Activated CD4-positive, alpha-beta T cell treated with anti-CD3 and anti-CD28 coated beads, Interleukin-2, amount 10 ng/mL, durations not matched to agents 7 days and 5 days (primary cell): ENCODE results near the gene IMMT. TPM values are rescaled to one million over a fixed set of nuclear protein-coding genes. Genes with fewer than 3 reads are reported as not detected.

Experiments used
- CTCF ChIA-PET: fragments of 350-600 bp; sonication (Branson Sonifier 250); formaldehyde crosslinking; loops from one replicate; lab custom pipeline; 2021; ENCODE audit warnings: antibody characterized with exemption; lab: Charles Lee
- POLR2A ChIA-PET: fragments of 350-600 bp; sonication (Branson Sonifier 250); formaldehyde crosslinking; loops from one replicate; lab custom pipeline; 2021; ENCODE audit warnings: antibody characterized with exemption; lab: Charles Lee
- DNase-seq: peaks from one replicate; pipeline ENCODE4 v3.0.0-alpha.2; 2020
- H3K27ac Mint-ChIP-seq: one replicate; pipeline ENCODE4 v1.8.0; 2021; ENCODE audit warnings: mild to moderate bottlenecking, moderate library complexity, mixed read lengths
- H3K27me3 Mint-ChIP-seq: one replicate; pipeline ENCODE4 v1.8.0; 2021; ENCODE audit warnings: mixed read lengths
- H3K36me3 Mint-ChIP-seq: one replicate; pipeline ENCODE4 v1.8.0; 2021; ENCODE audit warnings: low read depth, mixed read lengths
- H3K4me1 Mint-ChIP-seq: one replicate; pipeline ENCODE4 v1.8.0; 2021; ENCODE audit warnings: mixed read lengths
- H3K4me3 Mint-ChIP-seq: one replicate; pipeline ENCODE4 v1.8.0; 2021; ENCODE audit warnings: mild to moderate bottlenecking, moderate library complexity, mixed read lengths
- H3K9me3 Mint-ChIP-seq: one replicate; pipeline ENCODE4 v1.8.0; 2021; ENCODE audit warnings: mixed read lengths
- microRNA-seq: library from miRNA; unstranded; fragments of <30 nt; microRNA quantifications from one replicate; pipeline ENCODE4 v1.2.0, GENCODE V29; 2021; ENCODE audit warnings: borderline microRNAs expressed, borderline replicate concordance
- total RNA-seq, 2 experiments: library from RNA; stranded (reverse); gene quantifications; one replicate each; pipeline ENCODE4 v1.2.3, GENCODE V29; 2021

IMMT gene
- total RNA-seq, 2 experiments from 2014 or later, result 130 to 135 TPM

GRCh38 chr2:86118130-86118529 lies 77.1 kb downstream of the IMMT start:
- no peaks in the 10 kb centered on the region for H3K27me3 Mint-ChIP-seq
- DNase-seq, result no peak
- H3K27ac Mint-ChIP-seq, result no peak overlapping the region
- ChIA-PET POLR2A (no interaction called here), CTCF (interaction anchor here (0.6 to 1.6 kb wide), 2 partner anchors 38 to 68 kb away, joined by 3 read pairs; no protein-coding TSS in a partner anchor)
- peaks cover 3% of the 10 kb centered on the region for H3K4me1 Mint-ChIP-seq
- H3K4me3 Mint-ChIP-seq, result no peak overlapping the region
- peaks cover 60% of the 10 kb centered on the region for H3K36me3 Mint-ChIP-seq
- no peaks in the 10 kb centered on the region for H3K9me3 Mint-ChIP-seq

- Mint-ChIP-seq H3K4me1 (peaks cover 46% of the 10 kb centered on the region), H3K4me3 (peak overlapping the region; percentile 84), H3K27me3 (no peaks in the 10 kb centered on the region), H3K36me3 (peaks cover 46% of the 10 kb centered on the region), H3K9me3 (peaks cover 2% of the 10 kb centered on the region), H3K27ac (peak overlapping the region; percentile 99)
- CTCF ChIA-PET, result interaction anchor here (1.0 to 1.9 kb wide), 4 partner anchors 17 to 279 kb away, joined by 3 to 6 read pairs (median 4); no protein-coding TSS in a partner anchor
- peak; percentile 17 for DNase-seq
- POLR2A ChIA-PET, result no interaction called here
Measured at GRCh38 chr2:86107031-86107430, 88.2 kb downstream of the IMMT start.

- H3K36me3 Mint-ChIP-seq, result peaks cover 51% of the 10 kb centered on the region
- H3K4me3 Mint-ChIP-seq, result peak within 1 kb of the TSS; percentile 84
- H3K27me3 Mint-ChIP-seq, result no peaks in the 10 kb centered on the region
- DNase-seq, result peak; percentile 97
- ChIA-PET POLR2A (interaction anchor here (0.6 to 0.7 kb wide), 2 partner anchors 53 to 65 kb away, joined by 3 to 5 read pairs; no protein-coding TSS in a partner anchor), CTCF (interaction anchor here (0.8 to 1.9 kb wide), 8 partner anchors 8 to 355 kb away, joined by 3 to 6 read pairs (median 4); no protein-coding TSS in a partner anchor)
- H3K9me3 Mint-ChIP-seq, result peaks cover 2% of the 10 kb centered on the region
- H3K4me1 Mint-ChIP-seq, result peaks cover 51% of the 10 kb centered on the region
- peak within 1 kb of the TSS; percentile 99 for H3K27ac Mint-ChIP-seq
Measured at GRCh38 chr2:86105969-86106945, 89.0 kb downstream of the IMMT start, which contains the start of gene PTCD3. Gene PTCD3, plus strand, starts transcription at chr2:86106235. Its CDS starts 13 bp downstream, at chr2:86106248.

GRCh38 chr2:86105252-86105968 lies 89.9 kb downstream of the IMMT start, which contains the start of gene POLR1A:
Gene POLR1A, minus strand, starts transcription at chr2:86105886. Its CDS starts 110 bp downstream, at chr2:86105776.
- H3K4me3 Mint-ChIP-seq, result peak within 1 kb of the TSS; percentile 84
- CTCF ChIA-PET, result interaction anchor here (0.8 to 1.9 kb wide), 8 partner anchors 9 to 354 kb away, joined by 3 to 6 read pairs (median 4); no protein-coding TSS in a partner anchor
- H3K27me3 Mint-ChIP-seq, result no peaks in the 10 kb centered on the region
- peaks cover 47% of the 10 kb centered on the region for H3K36me3 Mint-ChIP-seq
- peak; percentile 89 for DNase-seq
- H3K9me3 Mint-ChIP-seq, result peaks cover 2% of the 10 kb centered on the region
- POLR2A ChIA-PET, result interaction anchor here (0.6 to 0.7 kb wide), 2 partner anchors 53 to 64 kb away, joined by 3 to 5 read pairs; no protein-coding TSS in a partner anchor
- H3K27ac Mint-ChIP-seq, result peak within 1 kb of the TSS; percentile 99
- H3K4me1 Mint-ChIP-seq, result peaks cover 54% of the 10 kb centered on the region

GRCh38 chr2:86102157-86102556 lies 93.1 kb downstream of the IMMT start:
- Mint-ChIP-seq H3K4me1 (peaks cover 37% of the 10 kb centered on the region), H3K27me3 (no peaks in the 10 kb centered on the region), H3K9me3 (peaks cover 2% of the 10 kb centered on the region), H3K4me3 (no peak overlapping the region), H3K36me3 (peaks cover 43% of the 10 kb centered on the region), H3K27ac (no peak overlapping the region)
- ChIA-PET POLR2A (no interaction called here), CTCF (interaction anchor here (0.6 to 0.8 kb wide), 2 partner anchors 12 to 65 kb away, joined by 3 read pairs; no protein-coding TSS in a partner anchor)
- no peak for DNase-seq

- ChIA-PET CTCF (interaction anchor here (0.6 to 2.0 kb wide), 3 partner anchors 17 to 607 kb away, joined by 4 to 5 read pairs (median 5); no protein-coding TSS in a partner anchor), POLR2A (no interaction called here)
- Mint-ChIP-seq H3K36me3 (peaks cover 57% of the 10 kb centered on the region), H3K4me1 (peaks cover 20% of the 10 kb centered on the region), H3K27ac (no peak overlapping the region), H3K27me3 (no peaks in the 10 kb centered on the region), H3K4me3 (no peak overlapping the region), H3K9me3 (peaks cover 2% of the 10 kb centered on the region)
- DNase-seq, result no peak
Measured at GRCh38 chr2:86097913-86098312, 97.3 kb downstream of the IMMT start.

- no peak overlapping the region for H3K27ac Mint-ChIP-seq
- no peaks in the 10 kb centered on the region for H3K27me3 Mint-ChIP-seq
- H3K9me3 Mint-ChIP-seq, result peaks cover 2% of the 10 kb centered on the region
- peaks cover 51% of the 10 kb centered on the region for H3K36me3 Mint-ChIP-seq
- H3K4me1 Mint-ChIP-seq, result peaks cover 13% of the 10 kb centered on the region
- no peak overlapping the region for H3K4me3 Mint-ChIP-seq
- POLR2A ChIA-PET, result no interaction called here
- no peak for DNase-seq
- CTCF ChIA-PET, result no interaction called here
Measured at GRCh38 chr2:86097114-86097896, 98.0 kb downstream of the IMMT start.

- Mint-ChIP-seq H3K4me1 (peaks cover 3% of the 10 kb centered on the region), H3K4me3 (no peak overlapping the region), H3K27me3 (no peaks in the 10 kb centered on the region), H3K36me3 (peaks cover 48% of the 10 kb centered on the region), H3K9me3 (no peaks in the 10 kb centered on the region), H3K27ac (no peak overlapping the region)
- ChIA-PET CTCF (interaction anchor here (0.8 to 1.4 kb wide), 4 partner anchors 15 to 451 kb away, joined by 3 to 4 read pairs (median 4); no protein-coding TSS in a partner anchor), POLR2A (no interaction called here)
- DNase-seq, result no peak
Measured at GRCh38 chr2:86094229-86094628, 101.0 kb downstream of the IMMT start.

Small RNA genes lying within 50 kb of the gene (microRNA-seq; reads per million reads assigned to microRNA genes)
- gene MIR4779, result not detected

Other genes starting within 250 kb of the IMMT start
- gene POLR1A, start 89.6 kb downstream of the IMMT start, total RNA-seq, result 10 to 100 TPM; 34.5 to 36.6 TPM
- gene PTCD3, start 89.2 kb downstream of the IMMT start, total RNA-seq, result 100 to 1,000 TPM; 141 to 162 TPM
- gene MRPL35, start 4.0 kb upstream of the IMMT start, total RNA-seq, result 10 to 100 TPM; 45.0 to 58.0 TPM
- under 1 TPM; 0.17 to 0.20 TPM for gene REEP1, start 142.2 kb upstream of the IMMT start, total RNA-seq
- 10 to 100 TPM; 86.1 to 86.9 TPM for gene KDM3A, start 245.9 kb upstream of the IMMT start, total RNA-seq